B cell (primary cell): ENCODE measurements around the gene CTRL. TPM values are rescaled to one million over a fixed set of nuclear protein-coding genes. Genes with fewer than 3 reads are reported as not detected.

Experiments
- ATAC-seq: fragments of 200-7000 bp; cut with Tn5 transposase; one replicate; pipeline ENCODE4 v1.10.0; 2021; ENCODE audit warnings: low read depth, mild to moderate bottlenecking, moderate number of reproducible peaks, moderate library complexity
- CTCF ChIA-PET: fragments of 350-600 bp; sonication (Branson Sonifier 250); formaldehyde crosslinking; loops from one replicate; lab custom pipeline; 2021; ENCODE audit warnings: antibody characterized with exemption, inconsistent platforms; lab: Charles Lee
- POLR2A ChIA-PET: fragments of 350-600 bp; sonication (Branson Sonifier 250); formaldehyde crosslinking; loops from one replicate; lab custom pipeline; 2021; ENCODE audit warnings: antibody characterized with exemption; lab: Charles Lee
- DNase-seq: peaks from one replicate; pipeline ENCODE4 v3.0.0; 2013
- H2AFZ ChIP-seq: 2 replicates; pipeline ENCODE4 v1.6.1; 2012; ENCODE audit warnings: mild to moderate bottlenecking, low read depth, low read length; ENCODE audit not compliant: insufficient read depth, poor library complexity, severe bottlenecking
- H3K27ac ChIP-seq, 2 donors: 1 replicate in 1 of 2; 2 replicates in 1 of 2; pipeline ENCODE4 v1.5.1; 2012 to 2013; ENCODE audit warnings: low read length in 2 of 2, mild to moderate bottlenecking in 2 of 2, moderate library complexity in 1 of 2
- H3K27me3 ChIP-seq, 4 experiments: fragments of 200-600 bp in 1 of 4; sonication (generic) in 1 of 4; replicated peaks in 1 of 4; 1 replicate in 2 of 4; 2 replicates in 2 of 4; pipeline versions ENCODE4 v1.6.1 to v1.7.0; 2013 to 2016; ENCODE audit warnings: low read length in 3 of 4, mild to moderate bottlenecking in 2 of 4, mixed read lengths in 1 of 4, moderate library complexity in 1 of 4; ENCODE audit not compliant: insufficient read depth in 4 of 4, control insufficient read depth in 3 of 4; ENCODE audit errors: control extremely low read depth in 1 of 4
- H3K36me3 ChIP-seq, 2 experiments: replicated peaks in 1 of 2; 1 replicate in 1 of 2; 2 replicates in 1 of 2; pipeline versions ENCODE4 v1.6.1 to v1.7.1; 2013; ENCODE audit warnings: low read length in 1 of 2; ENCODE audit not compliant: insufficient read depth in 2 of 2, control insufficient read depth in 1 of 2; ENCODE audit errors: control extremely low read depth in 1 of 2, extremely low read depth in 1 of 2
- H3K4me1 ChIP-seq, 2 donors: fragments of 200-600 bp in 1 of 2; sonication (generic) in 1 of 2; 1 replicate in 1 of 2; 2 replicates in 1 of 2; pipeline versions ENCODE4 v1.5.1 to v1.6.1; 2013 to 2017; ENCODE audit warnings: low read length in 2 of 2; ENCODE audit not compliant: control insufficient read depth in 2 of 2, insufficient read depth in 2 of 2
- H3K4me2 ChIP-seq: replicated peaks from 2 replicates; pipeline ENCODE3; 2012; ENCODE audit warnings: mild to moderate bottlenecking, low read depth, low read length; ENCODE audit not compliant: poor library complexity, severe bottlenecking
- H3K4me3 ChIP-seq, 5 experiments: fragments of 200-600 bp in 1 of 5; sonication (generic) in 1 of 5; 1 replicate in 3 of 5; 2 replicates in 2 of 5; pipeline versions ENCODE4 v1.5.1 to v1.7.0; 2011 to 2016; ENCODE audit warnings: low read length in 4 of 5, mild to moderate bottlenecking in 4 of 5, low read depth in 2 of 5, control low read depth in 1 of 5, moderate library complexity in 1 of 5; ENCODE audit not compliant: insufficient read depth in 1 of 5; ENCODE audit errors: control extremely low read depth in 1 of 5, extremely low read depth in 1 of 5
- H3K79me2 ChIP-seq: fragments of 200-600 bp; sonication (generic); one replicate; pipeline ENCODE4 v1.6.0; 2016; ENCODE audit warnings: low read length; ENCODE audit not compliant: control insufficient read depth, insufficient read depth
- H3K9ac ChIP-seq: fragments of 200-600 bp; sonication (generic); 2 replicates; pipeline ENCODE4 v1.6.1; 2017; ENCODE audit warnings: mild to moderate bottlenecking, low read length, moderate library complexity
- H3K9me3 ChIP-seq, 3 donors: one replicate each; pipeline versions ENCODE4 v1.6.1 to v1.7.1; 2013; ENCODE audit warnings: low read length in 2 of 3; ENCODE audit not compliant: control insufficient read depth in 2 of 3, insufficient read depth in 1 of 3; ENCODE audit errors: control extremely low read depth in 1 of 3
- H4K20me1 ChIP-seq: 2 replicates; pipeline ENCODE4 v1.6.0; 2012; ENCODE audit warnings: mild to moderate bottlenecking, low read length; ENCODE audit not compliant: insufficient read depth, control insufficient read depth, poor library complexity, severe bottlenecking
- H3K27ac Mint-ChIP-seq: one replicate; pipeline ENCODE4 v1.8.0; 2021; ENCODE audit warnings: mixed read lengths
- H3K27me3 Mint-ChIP-seq: one replicate; pipeline ENCODE4 v1.8.0; 2021; ENCODE audit warnings: mixed read lengths
- H3K4me1 Mint-ChIP-seq: one replicate; pipeline ENCODE4 v1.8.0; 2021; ENCODE audit warnings: mixed read lengths
- H3K4me3 Mint-ChIP-seq: one replicate; pipeline ENCODE4 v1.8.0; 2021; ENCODE audit warnings: mixed read lengths
- H3K9me3 Mint-ChIP-seq: one replicate; pipeline ENCODE4 v1.8.0; 2022; ENCODE audit warnings: mixed read lengths; ENCODE audit not compliant: insufficient read depth
- CTCF ChIP-seq: fragments of 200-600 bp; IDR thresholded peaks from one replicate; pipeline ENCODE4 v1.8.0; 2022; ENCODE audit warnings: antibody characterized with exemption, mild to moderate bottlenecking
- EZH2 ChIP-seq: IDR thresholded peaks from 2 replicates; pipeline ENCODE4 v1.6.1; 2012; ENCODE audit warnings: borderline replicate concordance, low read depth, mild to moderate bottlenecking, moderate library complexity, low read length; ENCODE audit not compliant: insufficient read depth, poor library complexity, severe bottlenecking
- WGBS: methylation state at CpG from one replicate; pipeline ENCODE4 v1.1.5; 2013; ENCODE audit warnings: missing lambda C conversion rate; ENCODE audit not compliant: insufficient coverage; 5-methylcytosine and 5-hydroxymethylcytosine counted together
- intact Hi-C: fragments of 100-400 bp; cut with micrococcal nuclease; formaldehyde crosslinking; loops from one replicate; pipeline ENCODE4 v1.10.0; 2022
- polyA plus RNA-seq: library from polyadenylated mRNA; depleted of rRNA; stranded (reverse); fragments of >200 nt; gene quantifications from 2 replicates; pipeline ENCODE4 v1.2.3, GENCODE V29; 2012
- total RNA-seq, 2 donors: library from RNA; stranded (reverse); fragments of 120-200 nt in 1 of 2; gene quantifications; 1 replicate in 1 of 2; 2 replicates in 1 of 2; pipeline versions ENCODE4 v1.2.3 to v1.2.4, GENCODE V29; 2013 to 2022

The CTRL gene
- total and polyA plus RNA-seq, 2 donors (not counting 1 experiment from before 2014, with no cell fraction given): 5.8 to 19.0 TPM

- H3K9me3 Mint-ChIP-seq: no peaks in the 10 kb centered on the region
- no peaks in the 10 kb centered on the region for H3K9me3 ChIP-seq
- ChIA-PET CTCF (interaction anchor here (0.7 to 2.9 kb wide), 14 partner anchors 8 to 126 kb away, joined by 3 to 12 read pairs (median 4); partner anchors contain the start of gene NRN1L), POLR2A (interaction anchor here (0.5 to 1.4 kb wide), 3 partner anchors 22 to 377 kb away, joined by 3 to 5 read pairs (median 4); no protein-coding TSS in a partner anchor)
- H3K9ac ChIP-seq: no peak overlapping the region
- H3K36me3 ChIP-seq: peaks cover 0 to 7% of the 10 kb centered on the region in 2 experiments
- DNase-seq: no peak
- peaks cover 11% of the 10 kb centered on the region for H4K20me1 ChIP-seq
- no peak overlapping the region for H3K4me3 ChIP-seq
- H3K27ac Mint-ChIP-seq: no peak overlapping the region
- no peaks in the 10 kb centered on the region for H3K27me3 ChIP-seq
- H3K79me2 ChIP-seq: peaks cover 61% of the 10 kb centered on the region
- peaks cover 18 to 38% of the 10 kb centered on the region in 2 donors for H3K4me1 ChIP-seq
- TF ChIP-seq EZH2 (no peak), CTCF (no peak)
- H3K27ac ChIP-seq: no peak overlapping the region
- no peak overlapping the region for H3K4me2 ChIP-seq
- peaks cover 22% of the 10 kb centered on the region for H3K4me1 Mint-ChIP-seq
- no peak for ATAC-seq
- H2AFZ ChIP-seq: no peak overlapping the region
- 88% methylated on average over 9 of the region's 9 CpGs for WGBS
- no peak overlapping the region for H3K4me3 Mint-ChIP-seq
- no peaks in the 10 kb centered on the region for H3K27me3 Mint-ChIP-seq
- intact Hi-C loops: no loop called here
Observed at GRCh38 chr16:67941469-67942199, 10.0 kb upstream of the CTRL start.

GRCh38 chr16:67940446-67941089 lies 8.9 kb upstream of the CTRL start:
- H3K4me3 ChIP-seq: no peak overlapping the region
- CTCF ChIA-PET: interaction anchor here (0.7 to 2.9 kb wide), 10 partner anchors 9 to 309 kb away, joined by 3 to 11 read pairs (median 5); no protein-coding TSS in a partner anchor
- no peak overlapping the region for H2AFZ ChIP-seq
- H3K27me3 Mint-ChIP-seq: no peaks in the 10 kb centered on the region
- DNase-seq: no peak
- H3K4me1 Mint-ChIP-seq: peaks cover 26% of the 10 kb centered on the region
- intact Hi-C loops: no loop called here
- WGBS: 96% methylated on average over 3 of the region's 5 CpGs
- no peak for ATAC-seq
- no peaks in the 10 kb centered on the region for H3K9me3 Mint-ChIP-seq
- no peak for TF ChIP-seq EZH2
- TF ChIP-seq CTCF: no peak
- H3K9me3 ChIP-seq: no peaks in the 10 kb centered on the region
- POLR2A ChIA-PET: interaction anchor here (0.6 to 1.4 kb wide), 2 partner anchors 23 to 65 kb away, joined by 4 read pairs; no protein-coding TSS in a partner anchor
- H4K20me1 ChIP-seq: peaks cover 17% of the 10 kb centered on the region
- no peak overlapping the region for H3K27ac ChIP-seq
- no peak overlapping the region for H3K4me3 Mint-ChIP-seq
- no peaks in the 10 kb centered on the region for H3K27me3 ChIP-seq
- H3K9ac ChIP-seq: no peak overlapping the region
- H3K79me2 ChIP-seq: peaks cover 68% of the 10 kb centered on the region
- H3K27ac Mint-ChIP-seq: peak overlapping the region; percentile 74
- H3K4me1 ChIP-seq: peaks cover 18 to 40% of the 10 kb centered on the region in 2 donors
- peak overlapping the region; percentile 32 for H3K4me2 ChIP-seq
- H3K36me3 ChIP-seq: peaks cover 0 to 3% of the 10 kb centered on the region in 2 experiments
